ENCODE results near the gene BAIAP2L1. TPM values are rescaled to one million over a fixed set of nuclear protein-coding genes. Genes with fewer than 3 reads are reported as not detected.

Gene BAIAP2L1
- total and polyA plus RNA-seq, 2 donors (not counting 3 experiments of a cell fraction or from before 2014, with no cell fraction given) = 0.32 to 1.1 TPM

DNA sequence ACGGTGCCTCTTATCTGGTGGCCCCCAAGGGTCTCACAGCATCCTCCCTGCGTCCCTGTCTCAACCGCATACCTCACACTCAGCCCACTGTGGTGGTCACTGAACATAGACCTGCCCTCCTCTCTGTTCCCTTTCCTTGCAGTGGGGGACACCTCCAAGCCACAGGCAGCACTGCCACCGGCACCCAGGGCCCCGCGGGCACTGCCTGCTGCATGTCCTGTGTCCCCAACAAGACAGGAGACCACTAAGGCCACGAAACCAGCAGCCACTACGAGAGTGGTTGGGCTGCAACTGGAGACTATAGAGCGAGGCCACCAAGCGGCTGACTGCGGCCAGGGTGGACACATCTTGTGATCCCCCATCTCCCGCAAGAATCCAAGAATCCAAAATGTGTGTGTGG lies 104.1 kb downstream of the BAIAP2L1 start:
- Histone ChIP-seq H3K9me1 (replicated peaks; ENCODE audit: control insufficient read depth, extremely low read depth, insufficient read depth, low read length) (no peaks in the 10 kb centered on the region), H3K79me2 (ENCODE audit: control insufficient read depth, insufficient read depth, low read length) (peaks cover 12% of the 10 kb centered on the region), H3K36me3 (ENCODE audit: control insufficient read depth in 2 of 2, extremely low read depth in 1 of 2, insufficient read depth in 2 of 2, low read length in 2 of 2) (peaks cover 0 to 20% of the 10 kb centered on the region in 2 experiments), H3K4me1 (ENCODE audit: control insufficient read depth, extremely low read depth, insufficient read depth, low read length) (no peaks in the 10 kb centered on the region), H2AFZ (ENCODE audit: low read depth, low read length) (no peak overlapping the region), H3K27ac (ENCODE audit: insufficient read depth, low read depth, low read length) (no peak overlapping the region), H3K27me3 (ENCODE audit: control insufficient read depth in 2 of 2, insufficient read depth in 2 of 2, low read length in 2 of 2) (no peaks in the 10 kb centered on the region), H3K4me3 (replicated peaks in 1 of 3; ENCODE audit: insufficient read depth in 1 of 3, low read depth in 1 of 3, low read length in 3 of 3) (no peak overlapping the region), H4K20me1 (replicated peaks; ENCODE audit: control insufficient read depth, extremely low read depth, insufficient read depth, low read length) (no peaks in the 10 kb centered on the region), H3K9me3 (replicated peaks; ENCODE audit: control insufficient read depth, insufficient read depth, low read length) (no peaks in the 10 kb centered on the region), H3K4me2 (ENCODE audit: insufficient read depth, low read length) (no peak overlapping the region), H3K9ac (replicated peaks; ENCODE audit: extremely low read depth, insufficient read depth, low read length) (no peak overlapping the region)
- TF ChIP-seq, protein P1, sequence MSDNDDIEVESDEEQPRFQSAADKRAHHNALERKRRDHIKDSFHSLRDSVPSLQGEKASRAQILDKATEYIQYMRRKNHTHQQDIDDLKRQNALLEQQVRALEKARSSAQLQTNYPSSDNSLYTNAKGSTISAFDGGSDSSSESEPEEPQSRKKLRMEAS (IDR thresholded peaks at IDR 0.05; ENCODE audit: insufficient read depth, insufficient read length) = no peak
- TF ChIP-seq POLR2AphosphoS5 (IDR thresholded peaks at IDR 0.05; ENCODE audit: insufficient read depth, low read depth, low read length) = peak; percentile 2
- no TSS peak for BruUV-seq (replicated peaks)
- intact Hi-C loops (cut with micrococcal nuclease) = loop anchor here (10.0 kb wide), 1 partner anchor 538 kb away; no protein-coding TSS in a partner anchor
- dilution Hi-C loops (cut with MboI; ENCODE audit: extremely low pct_ligation_motif_present, low sequenced_read_pairs) = no loop called here
- ChIA-PET POLR2A (no interaction called here), CTCF (no interaction called here)
- DNase-seq (ENCODE audit: low read depth, low spot score) = no peak
- no peak for FAIRE-seq

DNA sequence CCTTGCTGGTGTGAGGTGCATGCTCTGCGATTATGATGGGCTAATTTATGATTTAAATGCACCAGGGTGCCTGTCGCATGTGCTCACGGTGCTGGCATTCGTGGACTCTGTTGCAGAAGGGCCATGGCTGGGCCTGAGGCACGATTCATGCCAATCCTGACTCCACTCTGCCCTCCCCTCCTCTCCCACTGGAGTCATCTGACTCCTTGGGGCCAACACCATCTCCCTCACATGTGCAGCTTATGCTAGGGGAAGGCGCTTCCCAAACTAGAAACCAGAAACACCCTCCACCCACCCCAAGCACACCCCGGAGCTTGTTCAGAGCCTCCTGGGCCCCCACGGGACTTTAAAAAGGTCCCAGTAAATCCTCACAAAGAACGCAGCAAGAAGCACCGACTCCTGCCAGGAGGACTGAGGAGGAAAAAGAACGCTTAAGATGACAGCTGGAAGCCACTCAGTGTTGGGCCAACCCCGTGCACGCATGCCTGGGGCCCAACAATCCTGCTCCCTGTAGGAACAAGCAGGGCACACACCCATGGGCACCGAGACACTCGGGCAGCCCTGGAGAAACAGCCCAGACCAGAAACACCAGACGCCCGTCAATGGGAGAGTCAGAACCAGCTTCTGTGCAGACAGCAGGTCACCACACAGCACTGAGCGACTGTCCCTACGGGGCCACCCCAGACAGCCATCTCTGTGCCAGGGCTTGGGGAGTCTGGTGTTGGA lies 105.3 kb downstream of the BAIAP2L1 start:
- Histone ChIP-seq H3K36me3 (ENCODE audit: control insufficient read depth in 2 of 2, extremely low read depth in 1 of 2, insufficient read depth in 2 of 2, low read length in 2 of 2) (peaks cover 2 to 29% of the 10 kb centered on the region in 2 experiments), H3K4me1 (ENCODE audit: control insufficient read depth, extremely low read depth, insufficient read depth, low read length) (no peaks in the 10 kb centered on the region), H3K27me3 (ENCODE audit: control insufficient read depth in 2 of 2, insufficient read depth in 2 of 2, low read length in 2 of 2) (no peaks in the 10 kb centered on the region), H3K4me3 (replicated peaks in 1 of 3; ENCODE audit: insufficient read depth in 1 of 3, low read depth in 1 of 3, low read length in 3 of 3) (no peak overlapping the region), H4K20me1 (replicated peaks; ENCODE audit: control insufficient read depth, extremely low read depth, insufficient read depth, low read length) (no peaks in the 10 kb centered on the region), H2AFZ (ENCODE audit: low read depth, low read length) (no peak overlapping the region), H3K79me2 (ENCODE audit: control insufficient read depth, insufficient read depth, low read length) (peaks cover 21% of the 10 kb centered on the region), H3K9me1 (replicated peaks; ENCODE audit: control insufficient read depth, extremely low read depth, insufficient read depth, low read length) (no peaks in the 10 kb centered on the region), H3K27ac (ENCODE audit: insufficient read depth, low read depth, low read length) (no peak overlapping the region), H3K4me2 (ENCODE audit: insufficient read depth, low read length) (no peak overlapping the region), H3K9me3 (replicated peaks; ENCODE audit: control insufficient read depth, insufficient read depth, low read length) (no peaks in the 10 kb centered on the region), H3K9ac (replicated peaks; ENCODE audit: extremely low read depth, insufficient read depth, low read length) (no peak overlapping the region)
- FAIRE-seq (no peak), DNase-seq (ENCODE audit: low read depth, low spot score) (no peak)
- TF ChIP-seq POLR2A (IDR thresholded peaks at IDR 0.05; ENCODE audit: low read depth, low read length) (no peak), FOS (IDR thresholded peaks at IDR 0.05; ENCODE audit: borderline replicate concordance, insufficient read depth, low read length) (no peak), MYC (IDR thresholded peaks at IDR 0.05; ENCODE audit: low read depth, low read length) (no peak)
- TF ChIP-seq, protein P1 (IDR thresholded peaks at IDR 0.05; ENCODE audit: insufficient read depth, insufficient read length) = no peak
- TF ChIP-seq, protein P2, sequence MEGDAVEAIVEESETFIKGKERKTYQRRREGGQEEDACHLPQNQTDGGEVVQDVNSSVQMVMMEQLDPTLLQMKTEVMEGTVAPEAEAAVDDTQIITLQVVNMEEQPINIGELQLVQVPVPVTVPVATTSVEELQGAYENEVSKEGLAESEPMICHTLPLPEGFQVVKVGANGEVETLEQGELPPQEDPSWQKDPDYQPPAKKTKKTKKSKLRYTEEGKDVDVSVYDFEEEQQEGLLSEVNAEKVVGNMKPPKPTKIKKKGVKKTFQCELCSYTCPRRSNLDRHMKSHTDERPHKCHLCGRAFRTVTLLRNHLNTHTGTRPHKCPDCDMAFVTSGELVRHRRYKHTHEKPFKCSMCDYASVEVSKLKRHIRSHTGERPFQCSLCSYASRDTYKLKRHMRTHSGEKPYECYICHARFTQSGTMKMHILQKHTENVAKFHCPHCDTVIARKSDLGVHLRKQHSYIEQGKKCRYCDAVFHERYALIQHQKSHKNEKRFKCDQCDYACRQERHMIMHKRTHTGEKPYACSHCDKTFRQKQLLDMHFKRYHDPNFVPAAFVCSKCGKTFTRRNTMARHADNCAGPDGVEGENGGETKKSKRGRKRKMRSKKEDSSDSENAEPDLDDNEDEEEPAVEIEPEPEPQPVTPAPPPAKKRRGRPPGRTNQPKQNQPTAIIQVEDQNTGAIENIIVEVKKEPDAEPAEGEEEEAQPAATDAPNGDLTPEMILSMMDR (IDR thresholded peaks at IDR 0.05; ENCODE audit: extremely low read depth in 1 of 2, insufficient read depth in 1 of 2, low read depth in 1 of 2, low read length in 2 of 2) = no peak
- no TSS peak for BruUV-seq (replicated peaks)
- ChIA-PET CTCF (interaction anchor here (1.3 to 3.7 kb wide), 3 partner anchors 106 to 546 kb away, joined by 4 to 18 read pairs (median 5); partner anchors contain the start of gene BAIAP2L1), POLR2A (interaction anchor here (0.6 kb wide), 1 partner anchor 106 kb away, joined by 4 read pairs; no protein-coding TSS in a partner anchor)
- dilution Hi-C loops (cut with MboI; ENCODE audit: extremely low pct_ligation_motif_present, low sequenced_read_pairs) = no loop called here
- intact Hi-C loops (cut with micrococcal nuclease) = loop anchor here (1.0 to 10.0 kb wide), 2 partner anchors 106 to 539 kb away; partner anchors contain the start of gene BAIAP2L1

Data from endothelial cell of umbilical vein (primary cell).